HEK293 (cell line): ENCODE measurements around the gene CD177.
A peak's percentile ranks its signal among the peaks of the same experiment; 100 is the strongest.

Source experiments
- AEBP2 ChIP-seq: fragments of 450-650 bp; formaldehyde crosslinking; IDR thresholded peaks from 2 replicates; pipeline ENCODE4 v1.5.1; 2016; ENCODE audit warnings: missing biosample characterization, missing genetic modification characterization, borderline replicate concordance
- FEZF1 ChIP-seq: fragments of 450-650 bp; formaldehyde crosslinking; IDR thresholded peaks from 2 replicates; pipeline ENCODE4 v1.5.1; 2016; ENCODE audit warnings: missing biosample characterization, missing genetic modification characterization
- HOXA7 ChIP-seq: sonication (generic); formaldehyde crosslinking; IDR thresholded peaks from 2 replicates; pipeline ENCODE4 v1.8.1; 2022; ENCODE audit warnings: missing genetic modification reagents, borderline replicate concordance
- IKZF3 ChIP-seq: fragments of 450-650 bp; IDR thresholded peaks from 2 replicates; pipeline ENCODE4 v1.5.0; 2018; ENCODE audit warnings: missing biosample characterization, mild to moderate bottlenecking, missing genetic modification characterization, moderate library complexity
- KLF10 ChIP-seq: fragments of 450-650 bp; IDR thresholded peaks from 2 replicates; pipeline ENCODE4 v1.5.1; 2018; ENCODE audit warnings: missing biosample characterization, mild to moderate bottlenecking, missing genetic modification characterization
- MZF1 ChIP-seq: fragments of 450-650 bp; formaldehyde crosslinking; IDR thresholded peaks from 2 replicates; pipeline ENCODE4 v1.5.1; 2017; ENCODE audit warnings: missing biosample characterization, missing genetic modification characterization, borderline replicate concordance
- PRDM2 ChIP-seq: fragments of 450-650 bp; formaldehyde crosslinking; IDR thresholded peaks from 2 replicates; pipeline ENCODE4 v1.5.1; 2016; ENCODE audit warnings: missing biosample characterization, missing genetic modification characterization, borderline replicate concordance
- REST ChIP-seq: fragments of 450-650 bp; formaldehyde crosslinking; IDR thresholded peaks from 2 replicates; pipeline ENCODE4 v1.5.1; 2016; ENCODE audit warnings: missing biosample characterization, missing genetic modification characterization
- SCRT2 ChIP-seq: fragments of 450-650 bp; formaldehyde crosslinking; IDR thresholded peaks from 2 replicates; pipeline ENCODE4 v1.5.1; 2016; ENCODE audit warnings: missing biosample characterization, missing genetic modification characterization
- ZFP41 ChIP-seq: fragments of 450-650 bp; formaldehyde crosslinking; IDR thresholded peaks from 2 replicates; pipeline ENCODE4 v1.5.1; 2016; ENCODE audit warnings: missing biosample characterization, missing genetic modification characterization, borderline replicate concordance
- ZNF175 ChIP-seq: fragments of 450-650 bp; formaldehyde crosslinking; IDR thresholded peaks from 2 replicates; pipeline ENCODE4 v1.5.1; 2016; ENCODE audit warnings: missing biosample characterization, missing genetic modification characterization
- ZNF19 ChIP-seq: fragments of 450-650 bp; formaldehyde crosslinking; IDR thresholded peaks from 2 replicates; pipeline ENCODE4; 2016; ENCODE audit warnings: missing biosample characterization, missing genetic modification characterization, low read depth
- ZNF292 ChIP-seq: fragments of 450-650 bp; formaldehyde crosslinking; IDR thresholded peaks from 2 replicates; pipeline ENCODE4 v1.5.1; 2016; ENCODE audit warnings: low read depth, missing biosample characterization, missing genetic modification characterization, borderline replicate concordance
- ZNF324 ChIP-seq: fragments of 450-650 bp; formaldehyde crosslinking; IDR thresholded peaks from 2 replicates; pipeline ENCODE4 v1.5.1; 2016; ENCODE audit warnings: missing biosample characterization, missing genetic modification characterization
- ZNF354C ChIP-seq: fragments of 450-650 bp; formaldehyde crosslinking; IDR thresholded peaks from 2 replicates; pipeline ENCODE4 v1.5.1; 2016; ENCODE audit warnings: missing biosample characterization, missing genetic modification characterization, low read depth, borderline replicate concordance
- ZNF426 ChIP-seq: fragments of 450-650 bp; formaldehyde crosslinking; IDR thresholded peaks from 2 replicates; pipeline ENCODE4 v1.5.1; 2017; ENCODE audit warnings: missing biosample characterization, missing genetic modification characterization, mild to moderate bottlenecking, inconsistent platforms, moderate library complexity
- ZNF488 ChIP-seq: fragments of 450-650 bp; formaldehyde crosslinking; IDR thresholded peaks from 2 replicates; pipeline ENCODE4 v1.5.1; 2016; ENCODE audit warnings: missing biosample characterization, missing genetic modification characterization
- ZNF548 ChIP-seq: fragments of 450-650 bp; formaldehyde crosslinking; IDR thresholded peaks from 2 replicates; pipeline ENCODE4 v1.5.1; 2016; ENCODE audit warnings: missing biosample characterization, missing genetic modification characterization
- ZNF561 ChIP-seq: fragments of 450-650 bp; IDR thresholded peaks from 2 replicates; pipeline ENCODE4 v1.5.1; 2018; ENCODE audit warnings: missing biosample characterization, missing genetic modification characterization, borderline replicate concordance
- ZNF571 ChIP-seq: fragments of 450-650 bp; formaldehyde crosslinking; IDR thresholded peaks from 2 replicates; pipeline ENCODE4 v1.5.0; 2017; ENCODE audit warnings: missing biosample characterization, missing genetic modification characterization
- ZNF645 ChIP-seq: fragments of 450-650 bp; formaldehyde crosslinking; IDR thresholded peaks from 2 replicates; pipeline ENCODE4; 2016; ENCODE audit warnings: missing biosample characterization, missing genetic modification characterization
- ZNF670 ChIP-seq: fragments of 450-650 bp; formaldehyde crosslinking; IDR thresholded peaks from 2 replicates; pipeline ENCODE4 v1.5.1; 2016; ENCODE audit warnings: missing biosample characterization, missing genetic modification characterization, low read depth
- ZNF792 ChIP-seq: fragments of 450-650 bp; formaldehyde crosslinking; IDR thresholded peaks from 2 replicates; pipeline ENCODE4 v1.5.1; 2016; ENCODE audit warnings: missing biosample characterization, missing genetic modification characterization
- ZSCAN23 ChIP-seq: fragments of 450-650 bp; formaldehyde crosslinking; IDR thresholded peaks from 2 replicates; pipeline ENCODE4 v1.5.1; 2016; ENCODE audit warnings: missing biosample characterization, missing genetic modification characterization

Gene CD177

GRCh38 chr19:43316591-43317319, 36.7 kb upstream of the CD177 start (continued):
- TF ChIP-seq PRDM2 (no peak), REST (tag by site-specific recombination) (peak; percentile 90), ZSCAN23 (tag by site-specific recombination) (no peak), ZNF645 (tag by site-specific recombination) (no peak), IKZF3 (tag by site-specific recombination) (0 out of 2 replicates have a peak, but pooled peaks have one; percentile 56), ZNF19 (tag by site-specific recombination) (no peak), ZNF175 (tag by site-specific recombination) (no peak), ZFP41 (no peak), HOXA7 (no peak), MZF1 (peak; percentile 68; the same call in 1 of the 2 replicates), ZNF561 (tag by site-specific recombination) (peak; percentile 38; the same call in 1 of the 2 replicates), ZNF292 (tag by site-specific recombination) (no peak), ZNF488 (no peak), SCRT2 (tag by site-specific recombination) (peak; percentile 100), ZNF792 (no peak), ZNF324 (tag by site-specific recombination) (no peak), ZNF426 (tag by site-specific recombination) (no peak), ZNF354C (tag by site-specific recombination) (no peak), ZNF670 (tag by site-specific recombination) (no peak), ZNF571 (no peak), AEBP2 (tag by site-specific recombination) (no peak), KLF10 (tag by site-specific recombination) (no peak), ZNF548 (tag by site-specific recombination) (no peak), FEZF1 (tag by site-specific recombination) (no peak)
